Activated naive CD8-positive, alpha-beta T cell treated with anti-CD3 and anti-CD28 coated beads, Interleukin-2, amount 10 ng/mL, durations not matched to agents 7 days and 5 days (primary cell): ENCODE results near the gene PUS10. TPM values are rescaled to one million over a fixed set of nuclear protein-coding genes. Genes with fewer than 3 reads are reported as not detected.

ENCODE experiments used
- ATAC-seq: fragments of 150-1000 bp; cut with Tn5 transposase; one replicate; pipeline ENCODE4 v1.10.0; 2021; ENCODE audit warnings: low read depth, moderate library complexity
- POLR2A ChIA-PET: fragments of 350-600 bp; sonication (Branson Sonifier 250); formaldehyde crosslinking; loops from one replicate; lab custom pipeline; 2021; ENCODE audit warnings: antibody characterized with exemption; lab: Charles Lee
- DNase-seq: peaks from one replicate; pipeline ENCODE4 v3.0.0; 2021
- H3K27ac Mint-ChIP-seq: one replicate; pipeline ENCODE4 v1.8.0; 2022; ENCODE audit warnings: mild to moderate bottlenecking, mixed read lengths
- H3K27me3 Mint-ChIP-seq: one replicate; pipeline ENCODE4 v1.8.0; 2022; ENCODE audit warnings: mild to moderate bottlenecking, moderate library complexity, mixed read lengths
- H3K36me3 Mint-ChIP-seq: one replicate; pipeline ENCODE4 v1.8.0; 2021; ENCODE audit warnings: mild to moderate bottlenecking, mixed read lengths
- H3K4me1 Mint-ChIP-seq: one replicate; pipeline ENCODE4 v1.8.0; 2021; ENCODE audit warnings: mixed read lengths
- H3K4me3 Mint-ChIP-seq: one replicate; pipeline ENCODE4 v1.8.0; 2022; ENCODE audit warnings: mild to moderate bottlenecking, moderate library complexity, mixed read lengths
- H3K9me3 Mint-ChIP-seq: one replicate; pipeline ENCODE4 v1.8.0; 2021; ENCODE audit warnings: mixed read lengths
- total RNA-seq, 2 experiments: library from RNA; stranded (reverse); gene quantifications; one replicate each; pipeline ENCODE4 v1.2.3, GENCODE V29; 2021

PUS10 gene
- total RNA-seq, 2 experiments from 2014 or later, result 8.0 to 10.6 TPM

DNA sequence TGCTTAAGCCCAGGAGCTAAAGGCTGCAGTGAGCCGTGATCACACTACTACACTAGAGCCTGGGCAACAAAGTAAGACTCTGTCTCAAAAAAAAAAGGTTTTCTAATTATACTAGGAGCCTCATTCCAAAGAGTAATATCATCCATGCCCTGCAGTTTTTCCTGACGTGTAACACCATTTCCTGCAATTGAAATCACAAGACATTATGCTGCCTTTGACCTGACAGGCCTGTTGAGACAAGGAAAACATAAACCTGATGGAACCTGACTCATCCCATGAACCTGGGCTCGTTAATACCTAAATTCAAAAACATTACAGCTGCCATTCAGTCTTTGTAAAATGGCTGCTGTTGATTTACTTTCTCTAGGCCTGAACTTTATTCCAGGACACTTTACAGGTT is 59.3 kb downstream of the PUS10 start:
- no peak for DNase-seq
- H3K4me3 Mint-ChIP-seq, result no peak overlapping the region
- H3K4me1 Mint-ChIP-seq, result peaks cover 5% of the 10 kb centered on the region
- POLR2A ChIA-PET, result no interaction called here
- H3K27ac Mint-ChIP-seq, result no peak overlapping the region
- H3K9me3 Mint-ChIP-seq, result no peaks in the 10 kb centered on the region
- peaks cover 42% of the 10 kb centered on the region for H3K36me3 Mint-ChIP-seq
- H3K27me3 Mint-ChIP-seq, result no peaks in the 10 kb centered on the region
- no peak for ATAC-seq

DNA sequence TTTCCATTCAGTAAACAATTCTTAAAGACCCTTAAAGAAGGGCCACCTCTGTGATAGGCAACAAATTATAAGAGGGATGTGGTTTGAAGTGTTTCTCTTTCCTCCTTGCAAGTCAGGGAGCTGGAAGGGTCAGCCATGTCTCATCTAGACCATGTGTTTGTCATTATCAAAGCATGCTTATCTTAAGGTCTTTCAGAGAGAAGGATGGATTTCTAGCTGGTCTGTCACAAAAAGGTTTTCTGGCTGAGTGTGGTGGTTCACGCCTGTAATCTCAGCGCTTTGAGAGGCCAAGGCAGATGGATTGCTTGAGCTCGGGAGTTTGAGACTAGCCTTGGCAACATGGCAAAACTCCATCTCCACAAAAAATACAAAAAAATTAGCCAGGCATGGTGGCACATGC is 59.7 kb downstream of the PUS10 start:
- ATAC-seq (no peak), DNase-seq (no peak)
- Mint-ChIP-seq H3K27ac (no peak overlapping the region), H3K4me1 (peaks cover 5% of the 10 kb centered on the region), H3K9me3 (no peaks in the 10 kb centered on the region), H3K4me3 (no peak overlapping the region), H3K27me3 (no peaks in the 10 kb centered on the region), H3K36me3 (peaks cover 44% of the 10 kb centered on the region)
- POLR2A ChIA-PET, result no interaction called here

DNA sequence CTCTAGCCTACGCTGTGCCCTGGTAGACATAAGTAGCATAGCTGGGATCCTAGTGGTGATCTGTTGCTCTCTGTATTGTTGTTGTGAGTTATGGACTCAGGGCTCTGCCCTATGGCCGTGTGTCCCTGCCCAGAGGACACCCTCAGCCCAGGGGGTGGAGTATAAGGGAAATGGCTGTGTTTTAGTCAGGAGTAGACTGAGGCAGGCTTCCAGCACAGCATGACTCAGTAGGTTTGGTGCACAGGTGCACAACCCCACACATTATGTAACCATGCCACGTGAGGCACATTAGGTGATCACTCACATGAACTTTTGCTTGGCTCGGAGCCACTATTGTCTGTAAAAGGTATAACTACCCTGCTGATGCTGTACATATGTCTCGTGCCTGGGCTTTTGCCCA is 60.4 kb downstream of the PUS10 start:
- POLR2A ChIA-PET, result no interaction called here
- DNase-seq (no peak), ATAC-seq (no peak)
- H3K36me3 Mint-ChIP-seq, result peaks cover 42% of the 10 kb centered on the region
- H3K4me1 Mint-ChIP-seq, result peaks cover 4% of the 10 kb centered on the region
- no peak overlapping the region for H3K27ac Mint-ChIP-seq
- no peak overlapping the region for H3K4me3 Mint-ChIP-seq
- H3K27me3 Mint-ChIP-seq, result no peaks in the 10 kb centered on the region
- no peaks in the 10 kb centered on the region for H3K9me3 Mint-ChIP-seq

DNA sequence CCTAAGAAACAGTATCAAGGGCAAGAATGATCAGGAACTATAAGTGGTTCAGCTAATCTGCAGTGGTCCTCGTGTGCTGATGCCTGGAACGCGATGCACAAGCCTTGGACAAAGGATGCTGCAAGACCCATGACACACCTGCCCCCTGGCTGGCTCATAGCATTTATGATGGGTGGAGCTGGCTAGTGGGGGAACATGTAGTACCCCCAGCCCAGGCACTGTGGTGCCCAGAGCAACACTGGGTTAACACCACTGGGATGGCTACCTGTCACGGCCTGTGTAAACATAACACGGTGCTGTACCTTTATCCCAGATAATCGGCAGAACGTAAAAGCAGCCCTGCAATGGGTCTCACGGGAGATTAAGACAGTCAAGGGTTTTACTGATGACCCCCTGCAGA is 60.8 kb downstream of the PUS10 start:
- H3K4me1 Mint-ChIP-seq, result peaks cover 4% of the 10 kb centered on the region
- DNase-seq (no peak), ATAC-seq (no peak)
- H3K27ac Mint-ChIP-seq, result no peak overlapping the region
- H3K9me3 Mint-ChIP-seq, result no peaks in the 10 kb centered on the region
- POLR2A ChIA-PET, result no interaction called here
- H3K36me3 Mint-ChIP-seq, result peaks cover 40% of the 10 kb centered on the region
- H3K27me3 Mint-ChIP-seq, result no peaks in the 10 kb centered on the region
- H3K4me3 Mint-ChIP-seq, result no peak overlapping the region

DNA sequence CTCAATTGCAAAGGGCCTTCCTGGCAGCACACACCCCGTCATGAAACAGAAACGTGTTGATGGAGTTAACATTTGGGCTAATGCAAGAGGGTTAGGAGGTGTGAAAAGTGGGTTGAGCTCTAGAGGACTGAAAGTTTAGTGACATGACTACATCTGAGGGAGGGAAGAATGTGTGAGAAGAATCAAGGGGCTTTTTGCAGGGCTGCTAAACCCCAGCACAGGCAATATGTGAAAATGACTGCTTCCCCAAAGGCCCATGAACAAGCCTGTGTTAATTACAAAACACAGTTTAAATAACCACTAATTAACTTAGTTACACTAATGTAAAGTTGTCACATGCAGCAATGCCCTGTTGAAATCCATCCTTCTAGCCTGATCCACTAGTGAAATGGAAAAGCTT is 63.9 kb downstream of the PUS10 start:
- DNase-seq (no peak), ATAC-seq (no peak)
- Mint-ChIP-seq H3K27ac (no peak overlapping the region), H3K4me3 (no peak overlapping the region), H3K36me3 (peaks cover 40% of the 10 kb centered on the region), H3K27me3 (no peaks in the 10 kb centered on the region), H3K4me1 (peaks cover 7% of the 10 kb centered on the region), H3K9me3 (no peaks in the 10 kb centered on the region)
- POLR2A ChIA-PET, result no interaction called here

DNA sequence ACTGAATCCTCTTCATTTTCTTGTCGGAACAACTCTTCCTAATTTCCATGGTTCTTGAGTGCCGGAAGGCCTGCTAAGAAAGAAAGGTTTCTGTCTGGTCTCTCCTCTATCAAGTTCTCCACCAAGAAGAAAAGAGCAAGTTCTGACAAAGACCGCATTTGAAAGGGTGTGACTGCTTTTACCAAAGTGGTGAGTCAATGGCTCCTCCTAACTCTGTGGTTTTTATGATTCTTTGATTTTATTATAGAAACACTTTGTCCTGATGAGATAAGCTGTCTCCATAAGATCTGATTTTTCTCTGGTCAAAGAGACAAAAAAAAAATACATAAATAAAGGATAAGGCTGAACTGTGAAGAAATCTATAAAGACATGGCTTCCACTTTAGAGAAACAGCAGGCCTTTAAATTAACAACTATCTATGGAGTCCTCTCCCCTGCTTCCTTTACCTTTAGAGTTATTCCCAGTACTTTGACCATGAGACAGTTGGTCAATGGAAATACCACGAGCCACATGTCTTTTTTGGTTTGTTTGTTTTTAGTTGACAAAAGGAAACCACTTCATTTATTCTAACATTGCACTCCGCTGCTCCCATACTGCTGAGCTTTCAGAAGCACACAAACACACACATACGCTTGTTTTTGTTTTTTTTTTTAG is 69.0 kb downstream of the PUS10 start:
- Mint-ChIP-seq H3K27me3 (no peaks in the 10 kb centered on the region), H3K36me3 (peaks cover 35% of the 10 kb centered on the region), H3K27ac (no peak overlapping the region), H3K9me3 (peaks cover 1% of the 10 kb centered on the region), H3K4me1 (peaks cover 9% of the 10 kb centered on the region), H3K4me3 (no peak overlapping the region)
- POLR2A ChIA-PET, result interaction anchor here (0.8 kb wide), 1 partner anchor 12 kb away, joined by 3 read pairs; no protein-coding TSS in a partner anchor
- DNase-seq (no peak), ATAC-seq (no peak)

DNA sequence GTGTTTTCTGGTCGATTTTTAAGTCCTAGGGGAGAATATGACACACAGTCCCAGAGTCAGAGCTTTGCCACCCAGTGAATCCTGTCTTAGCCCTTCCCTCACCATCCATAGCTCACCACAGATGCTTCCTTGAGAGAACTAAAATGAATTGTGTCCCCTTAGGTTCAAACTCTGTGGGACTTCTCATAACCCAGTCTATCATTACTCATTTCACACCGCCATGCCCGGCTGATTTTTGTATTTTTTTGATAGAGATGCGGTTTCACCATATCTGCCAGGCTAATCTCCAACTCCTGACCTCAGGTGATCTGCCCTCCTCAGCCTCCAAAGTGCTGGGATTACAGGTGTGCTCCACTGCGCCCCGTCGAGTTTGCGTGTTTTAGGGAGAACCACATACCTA is 69.9 kb downstream of the PUS10 start:
- Mint-ChIP-seq H3K27ac (no peak overlapping the region), H3K36me3 (peaks cover 28% of the 10 kb centered on the region), H3K4me1 (peaks cover 9% of the 10 kb centered on the region), H3K27me3 (no peaks in the 10 kb centered on the region), H3K4me3 (no peak overlapping the region), H3K9me3 (peaks cover 1% of the 10 kb centered on the region)
- POLR2A ChIA-PET, result no interaction called here
- no peak for DNase-seq
- ATAC-seq, result no peak

DNA sequence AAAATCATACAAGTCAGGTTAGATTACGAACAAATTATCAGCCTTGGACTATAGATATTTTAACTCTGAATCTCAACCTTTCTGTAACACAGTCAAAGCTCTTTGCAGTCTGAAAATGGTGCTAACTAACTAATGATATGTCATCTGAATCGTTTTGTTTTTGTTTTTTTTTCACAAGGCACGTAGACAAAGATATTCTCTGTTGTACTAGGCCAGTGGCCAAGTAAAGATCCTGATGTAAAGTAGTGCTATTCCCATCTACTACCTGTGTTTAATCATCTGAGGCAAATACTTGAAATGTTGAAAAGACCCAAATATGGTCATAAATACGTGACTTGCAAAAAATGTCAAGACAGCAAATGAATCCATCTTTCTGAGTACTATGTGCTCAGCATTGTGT is 71.0 kb downstream of the PUS10 start:
- POLR2A ChIA-PET, result interaction anchor here (0.7 kb wide), 1 partner anchor 13 kb away, joined by 5 read pairs; no protein-coding TSS in a partner anchor
- Mint-ChIP-seq H3K27me3 (no peaks in the 10 kb centered on the region), H3K27ac (no peak overlapping the region), H3K9me3 (peaks cover 1% of the 10 kb centered on the region), H3K4me1 (peaks cover 9% of the 10 kb centered on the region), H3K4me3 (no peak overlapping the region), H3K36me3 (peaks cover 28% of the 10 kb centered on the region)
- DNase-seq (no peak), ATAC-seq (no peak)

DNA sequence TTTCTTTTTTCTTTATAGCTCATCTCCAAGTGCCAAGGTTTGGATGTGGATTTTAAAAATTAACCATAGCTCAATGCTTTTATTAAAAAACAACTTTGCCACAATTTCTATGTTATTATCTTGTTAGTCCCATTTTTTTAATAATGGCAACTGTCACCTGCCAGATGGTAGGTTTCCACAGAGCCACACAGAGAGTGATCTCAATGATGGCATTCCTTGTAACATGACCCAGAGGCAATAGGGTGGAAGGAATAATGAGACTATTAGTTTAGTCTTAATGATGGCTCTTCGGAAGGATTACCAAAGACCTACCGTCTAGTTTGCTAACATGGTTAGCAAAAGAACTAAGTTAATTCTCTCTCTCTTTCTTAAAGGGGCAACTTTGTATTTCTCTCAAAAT is 72.7 kb downstream of the PUS10 start:
- ATAC-seq (no peak), DNase-seq (no peak)
- POLR2A ChIA-PET, result no interaction called here
- Mint-ChIP-seq H3K27me3 (no peaks in the 10 kb centered on the region), H3K9me3 (peaks cover 1% of the 10 kb centered on the region), H3K36me3 (peaks cover 21% of the 10 kb centered on the region), H3K27ac (no peak overlapping the region), H3K4me1 (peaks cover 9% of the 10 kb centered on the region), H3K4me3 (no peak overlapping the region)

DNA sequence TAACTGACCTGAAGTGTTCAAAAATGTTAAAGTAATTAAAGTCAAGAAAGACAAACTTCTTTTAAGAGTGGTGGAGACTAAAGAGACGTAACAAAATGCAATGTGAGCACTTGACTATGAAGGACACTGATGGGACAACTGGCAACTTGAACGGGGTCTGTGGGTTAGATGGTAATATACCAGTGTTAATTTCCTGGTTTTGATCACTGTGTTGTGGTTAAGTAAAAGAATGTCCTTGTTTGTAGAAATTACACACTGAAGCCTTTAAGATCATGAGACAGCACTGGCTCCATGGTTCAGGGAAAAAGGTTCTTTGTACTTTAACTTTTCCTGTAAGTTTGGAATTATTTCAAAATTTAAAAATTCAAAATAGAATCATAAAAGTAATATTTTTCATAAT is 78.4 kb downstream of the PUS10 start:
- POLR2A ChIA-PET, result interaction anchor here (0.6 kb wide), 1 partner anchor 227 kb away, joined by 3 read pairs; no protein-coding TSS in a partner anchor
- H3K9me3 Mint-ChIP-seq, result no peaks in the 10 kb centered on the region
- no peak overlapping the region for H3K4me3 Mint-ChIP-seq
- peaks cover 20% of the 10 kb centered on the region for H3K4me1 Mint-ChIP-seq
- no peak overlapping the region for H3K27ac Mint-ChIP-seq
- H3K27me3 Mint-ChIP-seq, result no peaks in the 10 kb centered on the region
- H3K36me3 Mint-ChIP-seq, result peaks cover 44% of the 10 kb centered on the region
- ATAC-seq, result no peak
- no peak for DNase-seq

DNA sequence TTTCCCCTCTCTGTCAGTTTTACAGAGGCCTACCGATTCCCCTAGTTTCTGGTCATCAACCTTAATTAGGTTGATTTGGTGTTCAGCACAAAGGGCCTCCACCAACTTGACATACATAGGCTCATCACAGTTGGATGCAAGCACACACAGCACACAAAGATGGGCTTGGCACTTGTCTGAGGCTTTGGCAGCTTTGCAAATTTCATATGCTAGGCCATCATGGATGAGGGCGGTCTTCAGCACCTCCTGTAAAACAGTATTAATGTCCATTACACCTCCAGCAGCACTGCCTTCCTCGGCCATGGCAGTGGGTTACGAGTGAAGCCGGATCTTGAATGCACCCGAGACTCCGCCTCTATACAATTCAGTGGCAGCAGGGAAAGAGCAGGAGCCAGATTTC is 79.8 kb downstream of the PUS10 start:
- no peak for DNase-seq
- H3K4me1 Mint-ChIP-seq, result peaks cover 20% of the 10 kb centered on the region
- no peaks in the 10 kb centered on the region for H3K9me3 Mint-ChIP-seq
- H3K4me3 Mint-ChIP-seq, result no peak overlapping the region
- H3K27me3 Mint-ChIP-seq, result no peaks in the 10 kb centered on the region
- POLR2A ChIA-PET, result no interaction called here
- no peak overlapping the region for H3K27ac Mint-ChIP-seq
- peaks cover 39% of the 10 kb centered on the region for H3K36me3 Mint-ChIP-seq
- ATAC-seq, result no peak

DNA sequence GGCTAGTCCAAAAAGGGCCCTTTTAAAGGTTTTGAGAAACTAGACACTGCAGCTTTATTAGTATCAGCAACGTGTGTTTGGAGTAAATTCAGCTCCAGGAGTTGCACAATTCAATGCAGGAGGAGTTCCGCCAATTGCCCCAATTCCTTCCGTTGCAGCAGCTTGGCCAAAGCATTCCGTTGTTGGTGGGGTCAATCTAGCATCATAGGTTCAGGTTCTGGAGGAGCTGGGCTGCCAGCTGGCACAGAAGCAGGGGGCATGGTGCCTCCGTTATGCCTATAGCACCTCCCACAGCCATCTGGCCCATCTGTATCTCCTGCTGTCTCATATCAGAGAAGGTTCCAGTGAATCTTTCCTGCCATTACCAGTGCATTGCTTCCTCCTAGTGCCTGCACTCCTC is 81.3 kb downstream of the PUS10 start:
- H3K27me3 Mint-ChIP-seq, result no peaks in the 10 kb centered on the region
- H3K4me1 Mint-ChIP-seq, result peaks cover 20% of the 10 kb centered on the region
- no peak overlapping the region for H3K27ac Mint-ChIP-seq
- ATAC-seq (no peak), DNase-seq (no peak)
- peaks cover 45% of the 10 kb centered on the region for H3K36me3 Mint-ChIP-seq
- no peak overlapping the region for H3K4me3 Mint-ChIP-seq
- H3K9me3 Mint-ChIP-seq, result no peaks in the 10 kb centered on the region
- POLR2A ChIA-PET, result no interaction called here

DNA sequence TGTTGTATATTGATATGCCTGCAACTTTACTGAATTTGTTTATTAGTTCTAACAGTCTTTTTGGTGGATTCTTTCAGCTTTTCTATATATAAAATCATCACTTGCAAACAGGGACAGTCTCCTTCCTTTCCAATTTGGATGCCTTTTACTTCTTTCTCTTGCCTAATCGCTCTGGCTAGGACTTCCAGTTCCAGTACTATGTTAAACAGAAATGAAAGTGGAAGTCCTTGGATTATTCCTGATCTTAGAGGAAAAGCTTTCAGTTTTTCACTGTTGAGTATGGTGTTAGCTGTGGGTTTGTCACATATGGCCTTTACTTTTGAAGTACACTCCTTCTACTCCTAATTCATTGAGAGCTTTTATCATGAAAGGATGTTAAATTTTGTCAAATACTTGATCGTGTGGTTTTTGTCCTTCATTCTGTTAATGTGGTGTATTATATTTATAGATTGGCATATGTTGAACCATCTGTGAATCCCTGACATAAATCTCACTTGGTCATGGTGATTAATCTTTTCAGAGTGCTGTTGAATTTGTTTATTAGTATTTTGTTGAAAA is 83.8 kb downstream of the PUS10 start:
- Mint-ChIP-seq H3K4me1 (peaks cover 16% of the 10 kb centered on the region), H3K9me3 (no peaks in the 10 kb centered on the region), H3K4me3 (no peak overlapping the region), H3K36me3 (peaks cover 44% of the 10 kb centered on the region), H3K27ac (no peak overlapping the region), H3K27me3 (no peaks in the 10 kb centered on the region)
- ATAC-seq (no peak), DNase-seq (no peak)
- POLR2A ChIA-PET, result interaction anchor here (0.5 to 1.2 kb wide), 2 partner anchors 13 to 113 kb away, joined by 3 to 5 read pairs; no protein-coding TSS in a partner anchor

DNA sequence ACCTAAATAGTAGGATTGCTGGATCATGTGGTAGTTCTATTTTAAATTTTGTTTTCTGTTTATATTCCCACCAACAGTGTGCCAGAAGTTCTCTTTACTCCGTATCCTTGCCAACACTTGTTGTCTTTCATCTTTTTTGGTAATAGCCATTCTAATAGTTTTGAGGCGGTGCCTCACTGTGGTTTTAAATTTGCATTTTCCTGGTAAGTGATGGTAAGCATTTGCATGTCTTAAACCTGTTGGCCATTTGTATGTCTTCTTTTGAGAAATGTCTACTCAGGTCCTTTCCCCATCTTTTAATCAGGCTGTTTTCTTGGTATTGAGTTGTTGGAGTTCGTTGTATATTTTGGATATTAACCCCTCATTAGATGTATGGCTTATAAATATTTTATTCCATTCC is 85.1 kb downstream of the PUS10 start:
- no peak for ATAC-seq
- no peak for DNase-seq
- Mint-ChIP-seq H3K4me1 (peaks cover 13% of the 10 kb centered on the region), H3K4me3 (no peak overlapping the region), H3K27me3 (no peaks in the 10 kb centered on the region), H3K9me3 (no peaks in the 10 kb centered on the region), H3K36me3 (peaks cover 33% of the 10 kb centered on the region), H3K27ac (no peak overlapping the region)
- POLR2A ChIA-PET, result interaction anchor here (0.6 kb wide), 1 partner anchor 159 kb away, joined by 3 read pairs; no protein-coding TSS in a partner anchor
